Type B pancreatic cell (in vitro differentiated cells): Measurements from ENCODE around the gene ZDHHC14. TPM values are rescaled to one million over a fixed set of nuclear protein-coding genes. Genes with fewer than 3 reads are reported as not detected.

ENCODE experiments used
- DNase-seq: peaks from one replicate; pipeline ENCODE4 v3.0.0; 2021; ENCODE audit warnings: mixed read lengths; ENCODE audit not compliant: unreplicated experiment; ENCODE audit errors: extremely low spot score
- H3K27ac Mint-ChIP-seq: 2 replicates; pipeline ENCODE4 v1.8.0; 2021; ENCODE audit warnings: mild to moderate bottlenecking, mixed read lengths
- H3K27me3 Mint-ChIP-seq: 2 replicates; pipeline ENCODE4 v1.8.0; 2021; ENCODE audit warnings: mixed read lengths
- H3K36me3 Mint-ChIP-seq: 2 replicates; pipeline ENCODE4 v1.8.0; 2021; ENCODE audit warnings: mixed read lengths
- H3K4me1 Mint-ChIP-seq: one replicate; pipeline ENCODE4 v1.8.0; 2021; ENCODE audit warnings: mixed read lengths; ENCODE audit not compliant: unreplicated experiment
- H3K4me3 Mint-ChIP-seq: 2 replicates; pipeline ENCODE4 v1.8.0; 2021; ENCODE audit warnings: mild to moderate bottlenecking, mixed read lengths
- H3K9me3 Mint-ChIP-seq: 2 replicates; pipeline ENCODE4 v1.8.0; 2021; ENCODE audit warnings: mixed read lengths
- total RNA-seq: library from RNA; stranded (reverse); gene quantifications from 2 replicates; pipeline ENCODE4 v1.2.1, GENCODE V29; 2021; ENCODE audit warnings: low replicate concordance
- TF ChIP-seq, protein P1 (sequence below): fragments of 200-600 bp; sonication (generic); conservative IDR thresholded peaks from 2 replicates; pipeline ENCODE4 v1.5.0; 2021; ENCODE audit warnings: antibody characterized with exemption, mild to moderate bottlenecking

ZDHHC14 gene
- total RNA-seq, 1 donor from 2014 or later: 11.1 TPM

DNA sequence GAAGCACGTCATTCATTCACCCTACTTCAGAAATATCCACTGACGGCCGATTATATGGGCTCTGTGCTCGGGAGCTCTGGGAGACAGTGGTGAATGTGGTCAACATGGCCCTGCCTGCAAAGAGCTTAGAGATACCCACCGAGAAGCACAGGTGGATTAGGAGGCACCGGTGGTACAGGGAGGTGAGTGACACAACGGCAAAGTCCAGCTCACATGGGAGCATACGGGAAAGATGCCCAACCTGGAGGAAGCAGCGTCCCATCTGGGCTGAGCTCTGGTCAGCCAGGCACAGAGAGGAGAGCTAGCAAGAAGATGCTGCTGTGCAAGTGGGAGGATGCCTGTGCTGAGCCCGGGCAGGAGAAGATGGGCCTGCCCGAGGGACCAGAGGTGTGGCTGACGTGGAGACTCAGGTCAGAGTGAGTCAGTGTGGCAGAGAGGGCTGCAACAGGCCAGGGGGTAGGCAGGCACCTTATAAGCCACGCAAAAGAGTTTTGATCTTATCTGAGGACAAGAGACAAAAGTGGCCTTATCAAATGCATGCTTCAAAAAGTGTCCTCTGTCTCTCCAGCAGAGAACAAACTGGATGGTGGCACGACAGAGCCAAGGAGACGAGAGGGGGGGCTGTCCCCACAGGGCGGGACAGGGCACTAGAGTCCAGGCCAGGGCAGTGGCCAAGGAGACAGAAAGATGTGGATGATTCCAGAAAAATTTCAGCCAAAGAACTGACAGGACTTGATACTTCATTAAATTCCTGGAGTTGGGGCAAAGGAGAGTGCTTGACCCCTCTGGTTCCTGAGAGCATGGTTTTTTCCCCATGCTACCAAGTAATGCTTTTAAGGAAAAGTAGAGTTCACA lies 227.5 kb downstream of the ZDHHC14 start:
- peak overlapping the region; percentile 23 for H3K4me3 Mint-ChIP-seq
- H3K36me3 Mint-ChIP-seq: peaks cover 5% of the 10 kb centered on the region
- H3K27me3 Mint-ChIP-seq: no peaks in the 10 kb centered on the region
- H3K9me3 Mint-ChIP-seq: no peaks in the 10 kb centered on the region
- DNase-seq: no peak
- TF ChIP-seq, protein P1, sequence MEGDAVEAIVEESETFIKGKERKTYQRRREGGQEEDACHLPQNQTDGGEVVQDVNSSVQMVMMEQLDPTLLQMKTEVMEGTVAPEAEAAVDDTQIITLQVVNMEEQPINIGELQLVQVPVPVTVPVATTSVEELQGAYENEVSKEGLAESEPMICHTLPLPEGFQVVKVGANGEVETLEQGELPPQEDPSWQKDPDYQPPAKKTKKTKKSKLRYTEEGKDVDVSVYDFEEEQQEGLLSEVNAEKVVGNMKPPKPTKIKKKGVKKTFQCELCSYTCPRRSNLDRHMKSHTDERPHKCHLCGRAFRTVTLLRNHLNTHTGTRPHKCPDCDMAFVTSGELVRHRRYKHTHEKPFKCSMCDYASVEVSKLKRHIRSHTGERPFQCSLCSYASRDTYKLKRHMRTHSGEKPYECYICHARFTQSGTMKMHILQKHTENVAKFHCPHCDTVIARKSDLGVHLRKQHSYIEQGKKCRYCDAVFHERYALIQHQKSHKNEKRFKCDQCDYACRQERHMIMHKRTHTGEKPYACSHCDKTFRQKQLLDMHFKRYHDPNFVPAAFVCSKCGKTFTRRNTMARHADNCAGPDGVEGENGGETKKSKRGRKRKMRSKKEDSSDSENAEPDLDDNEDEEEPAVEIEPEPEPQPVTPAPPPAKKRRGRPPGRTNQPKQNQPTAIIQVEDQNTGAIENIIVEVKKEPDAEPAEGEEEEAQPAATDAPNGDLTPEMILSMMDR: no peak
- H3K4me1 Mint-ChIP-seq: peaks cover 10% of the 10 kb centered on the region
- no peak overlapping the region for H3K27ac Mint-ChIP-seq

DNA sequence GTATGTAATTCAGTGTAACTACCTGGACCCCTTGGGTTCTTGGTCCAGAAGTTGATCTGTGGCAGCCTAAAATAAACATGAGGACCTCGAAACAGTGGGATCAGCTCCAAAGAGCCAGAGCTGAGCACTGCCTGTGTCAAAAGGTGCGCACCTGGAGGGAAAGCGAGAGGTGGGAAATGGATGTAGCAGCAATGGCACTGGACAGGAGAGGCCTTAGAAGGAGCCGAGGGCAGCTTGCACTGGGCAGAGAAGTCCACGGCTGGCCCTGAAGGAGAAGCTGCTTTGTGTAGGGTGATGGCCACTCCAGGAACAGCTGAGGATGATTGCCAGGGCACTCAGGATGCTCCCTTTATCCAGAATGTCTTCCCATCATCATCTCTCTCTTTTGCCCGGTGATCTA lies 228.1 kb downstream of the ZDHHC14 start:
- H3K4me1 Mint-ChIP-seq: peaks cover 10% of the 10 kb centered on the region
- TF ChIP-seq, protein P1: no peak
- no peaks in the 10 kb centered on the region for H3K27me3 Mint-ChIP-seq
- no peaks in the 10 kb centered on the region for H3K9me3 Mint-ChIP-seq
- H3K36me3 Mint-ChIP-seq: peaks cover 5% of the 10 kb centered on the region
- DNase-seq: no peak
- H3K4me3 Mint-ChIP-seq: no peak overlapping the region
- no peak overlapping the region for H3K27ac Mint-ChIP-seq

DNA sequence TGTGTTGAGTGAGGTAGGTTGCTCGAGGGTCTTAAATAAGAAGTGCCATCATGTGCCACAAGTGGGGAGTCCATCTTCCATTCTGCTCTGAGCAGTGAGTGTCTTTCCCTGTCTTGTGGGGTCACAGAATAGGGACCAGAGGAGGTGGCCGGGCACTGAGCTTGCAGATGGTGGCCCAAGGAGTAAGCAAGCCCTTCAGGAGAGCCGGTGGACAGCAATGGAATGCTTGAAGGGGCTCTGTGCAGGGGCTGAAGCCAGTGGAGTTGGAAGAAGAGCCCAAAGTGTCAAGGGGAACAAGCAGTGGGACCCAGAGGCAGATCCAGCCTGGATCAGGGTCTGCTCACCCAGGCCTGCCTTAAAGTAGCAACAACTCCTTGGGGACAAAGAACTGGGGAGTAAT lies 228.6 kb downstream of the ZDHHC14 start:
- no peaks in the 10 kb centered on the region for H3K9me3 Mint-ChIP-seq
- H3K36me3 Mint-ChIP-seq: peaks cover 5% of the 10 kb centered on the region
- no peak overlapping the region for H3K4me3 Mint-ChIP-seq
- H3K4me1 Mint-ChIP-seq: peaks cover 10% of the 10 kb centered on the region
- no peak for DNase-seq
- TF ChIP-seq, protein P1: no peak
- no peaks in the 10 kb centered on the region for H3K27me3 Mint-ChIP-seq
- H3K27ac Mint-ChIP-seq: no peak overlapping the region

DNA sequence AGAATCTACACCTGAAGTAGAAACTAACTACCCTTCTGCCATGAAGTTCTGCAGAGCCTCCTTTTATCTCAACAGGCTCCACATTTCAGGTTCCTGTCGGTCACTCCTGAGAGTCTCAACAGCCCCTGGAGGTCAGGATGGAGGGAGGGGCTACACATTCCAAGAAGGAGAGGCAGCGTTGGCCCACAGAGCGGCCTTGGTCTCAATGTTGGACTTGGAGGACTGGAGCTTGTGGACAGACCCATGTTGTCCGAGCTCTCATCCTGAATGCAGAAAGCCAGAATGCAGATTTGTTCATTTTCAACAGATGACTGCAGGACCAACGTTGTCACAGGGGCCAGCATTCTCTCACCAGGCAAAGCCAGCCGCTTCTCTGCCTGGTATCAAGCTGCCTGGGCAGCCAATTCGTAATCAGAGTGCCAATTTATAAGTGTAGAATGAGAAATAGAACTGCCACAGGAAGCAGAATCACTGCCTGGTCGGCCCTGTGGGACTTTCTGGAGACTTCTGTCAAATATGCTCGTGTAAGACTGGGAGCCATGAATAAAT lies 229.5 kb downstream of the ZDHHC14 start:
- peaks cover 14% of the 10 kb centered on the region for H3K4me1 Mint-ChIP-seq
- TF ChIP-seq, protein P1: no peak
- H3K4me3 Mint-ChIP-seq: no peak overlapping the region
- no peaks in the 10 kb centered on the region for H3K9me3 Mint-ChIP-seq
- no peak for DNase-seq
- no peak overlapping the region for H3K27ac Mint-ChIP-seq
- no peaks in the 10 kb centered on the region for H3K27me3 Mint-ChIP-seq
- peaks cover 5% of the 10 kb centered on the region for H3K36me3 Mint-ChIP-seq

DNA sequence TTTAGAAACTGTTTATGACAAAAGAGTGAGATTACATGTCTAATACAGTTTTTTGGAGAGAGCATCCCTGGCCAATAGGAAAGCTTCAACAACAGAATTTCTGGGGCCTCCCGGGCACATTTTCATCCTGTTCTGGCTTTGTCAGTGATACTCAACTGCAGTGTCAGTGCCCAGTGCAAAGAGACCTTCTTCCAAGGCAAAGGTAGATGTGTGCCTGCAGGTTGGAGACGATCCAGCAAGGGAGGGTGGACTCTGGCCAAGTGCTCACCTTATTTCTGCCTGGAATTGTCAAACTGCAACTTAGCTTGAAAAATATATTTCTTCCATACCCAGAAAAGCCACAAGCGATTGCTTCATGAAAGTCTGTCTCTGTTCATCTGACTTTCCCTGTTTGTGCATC lies 230.4 kb downstream of the ZDHHC14 start:
- Mint-ChIP-seq H3K27me3 (no peaks in the 10 kb centered on the region), H3K9me3 (no peaks in the 10 kb centered on the region), H3K4me3 (no peak overlapping the region), H3K36me3 (peaks cover 5% of the 10 kb centered on the region), H3K4me1 (peaks cover 14% of the 10 kb centered on the region), H3K27ac (no peak overlapping the region)
- TF ChIP-seq, protein P1: no peak
- DNase-seq: no peak
